ENCODE measurements around the gene PLCG2.
"Not testable (repeated sequence)": the region's sequence is repeated elsewhere in the genome, so short reads cannot be mapped to it uniquely, and the experiment has no call there.

The PLCG2 gene

DNA sequence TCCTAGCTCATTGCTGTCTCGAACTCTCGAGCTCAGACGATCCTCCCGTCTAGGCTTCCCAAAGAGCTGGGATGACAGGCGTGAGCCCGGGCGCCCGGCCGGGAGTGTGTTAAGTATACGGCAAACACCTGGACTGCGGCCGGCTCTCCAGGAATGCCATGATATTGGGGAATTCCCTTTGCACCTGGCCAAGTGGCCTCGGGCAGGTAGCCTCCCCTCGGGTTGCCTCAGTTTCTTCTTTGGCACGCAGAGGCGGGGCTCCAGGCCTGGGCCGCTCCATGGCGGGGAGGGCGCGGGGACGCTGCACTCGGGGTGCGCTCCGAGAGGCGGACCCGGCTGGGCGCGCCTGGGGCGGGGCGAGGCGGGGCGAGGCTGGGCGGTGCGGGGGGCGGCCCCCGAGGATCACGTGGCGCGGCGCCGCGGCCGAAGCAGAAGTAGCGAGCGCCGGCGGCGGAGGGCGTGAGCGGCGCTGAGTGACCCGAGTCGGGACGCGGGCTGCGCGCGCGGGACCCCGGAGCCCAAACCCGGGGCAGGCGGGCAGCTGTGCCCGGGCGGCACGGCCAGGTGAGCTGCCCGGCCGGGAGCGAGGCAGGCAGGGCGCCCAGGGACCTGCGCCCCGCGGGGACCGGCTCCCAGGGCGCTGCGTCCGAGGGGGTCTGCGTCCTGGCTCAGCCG lies at the start of gene PLCG2:
PLCG2 (plus strand) TSS at position 431 of the 675 bp plus-strand sequence. CDS start 6,699 bp downstream, outside the sequence.
- DNase-seq, result peak; percentile 60

DNA sequence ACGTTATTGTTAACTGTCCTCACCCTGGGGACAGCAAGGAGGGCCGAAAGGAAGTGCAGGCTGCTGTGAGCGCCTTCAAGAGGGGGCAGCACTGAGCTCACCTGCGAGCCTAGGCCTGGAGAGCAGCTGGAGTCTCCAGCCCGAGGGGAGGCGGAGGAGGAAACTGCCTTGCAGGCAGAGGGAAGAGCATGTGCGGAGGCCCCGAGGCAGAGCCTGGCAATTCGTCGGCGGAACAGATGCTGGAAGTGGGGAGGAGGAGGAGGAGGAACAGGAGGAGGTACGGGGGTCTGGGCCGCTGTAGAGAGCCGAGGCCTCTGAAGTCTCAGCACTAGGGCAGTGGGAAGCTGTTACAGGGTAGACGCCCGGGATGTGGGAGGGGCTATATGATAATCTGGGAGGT lies 49.6 kb upstream of the PLCG2 start:
- DNase-seq, result no peak

DNA sequence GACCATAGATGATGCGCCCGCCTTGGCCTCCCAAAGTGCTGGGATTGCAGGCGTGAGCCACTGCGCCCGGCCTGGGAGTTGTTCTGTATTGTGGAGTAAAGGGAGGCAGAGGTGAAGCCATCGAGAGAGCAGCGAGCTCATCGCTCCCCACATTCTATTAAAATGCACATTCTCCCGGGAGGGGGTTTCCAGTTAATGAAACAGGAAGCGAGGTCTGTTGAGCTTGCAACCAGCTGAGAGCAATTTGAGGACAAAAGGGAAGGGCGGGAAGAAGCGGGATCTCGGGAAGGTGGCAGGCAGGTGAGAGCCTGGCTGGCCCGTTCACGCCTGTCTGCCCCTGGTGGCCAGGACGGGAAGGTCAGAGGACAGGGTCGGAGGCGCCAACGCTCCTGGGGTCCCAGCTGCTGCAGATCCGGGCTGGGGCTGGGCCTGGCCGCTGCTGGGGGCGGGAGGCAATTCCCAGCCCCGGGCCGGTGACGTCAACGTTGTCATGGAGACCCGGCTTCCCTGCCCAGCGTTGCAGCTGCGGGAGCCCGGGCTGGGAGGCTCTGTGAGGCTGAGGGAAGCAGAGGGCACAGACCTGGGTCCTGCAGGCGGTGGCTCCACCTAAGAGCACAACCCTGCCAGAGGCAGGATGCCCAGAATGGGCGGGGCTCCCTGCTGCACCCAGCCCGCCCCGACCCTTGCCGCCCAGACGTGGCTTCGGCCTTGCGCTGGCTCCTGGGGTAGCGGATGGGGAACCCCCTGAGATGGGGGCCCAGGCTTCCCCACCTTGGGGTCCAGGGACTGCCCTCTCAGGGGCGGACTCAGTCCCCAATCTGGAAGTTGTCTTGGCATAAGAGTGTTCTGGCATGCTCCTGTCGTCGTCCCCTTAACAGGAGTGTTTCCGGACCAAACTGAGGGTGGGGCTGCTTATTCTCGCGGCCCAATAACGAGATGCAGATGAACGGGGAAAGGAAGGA lies 48.7 kb upstream of the PLCG2 start:
- DNase-seq, result peak; percentile 54

DNA sequence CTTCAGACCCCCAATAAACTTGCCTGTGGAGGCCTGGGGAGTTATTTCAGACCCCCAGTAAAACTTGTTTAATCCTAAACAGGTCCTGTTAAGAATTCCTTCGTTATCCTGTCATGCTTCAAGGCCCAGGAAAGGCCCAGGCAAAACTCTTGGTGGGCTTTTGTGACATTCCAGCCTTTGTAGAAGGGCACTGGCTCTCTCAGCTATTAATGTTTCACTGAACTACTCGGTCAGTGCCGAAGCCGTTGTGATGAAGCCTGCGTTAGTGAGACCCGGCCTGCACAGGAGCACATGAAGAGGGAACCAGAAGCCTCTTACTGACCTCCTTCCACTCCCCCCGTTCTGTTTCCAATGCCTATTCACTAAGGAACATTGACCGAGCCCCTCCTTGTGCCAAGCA lies 47.4 kb upstream of the PLCG2 start:
- no peak for DNase-seq

DNA sequence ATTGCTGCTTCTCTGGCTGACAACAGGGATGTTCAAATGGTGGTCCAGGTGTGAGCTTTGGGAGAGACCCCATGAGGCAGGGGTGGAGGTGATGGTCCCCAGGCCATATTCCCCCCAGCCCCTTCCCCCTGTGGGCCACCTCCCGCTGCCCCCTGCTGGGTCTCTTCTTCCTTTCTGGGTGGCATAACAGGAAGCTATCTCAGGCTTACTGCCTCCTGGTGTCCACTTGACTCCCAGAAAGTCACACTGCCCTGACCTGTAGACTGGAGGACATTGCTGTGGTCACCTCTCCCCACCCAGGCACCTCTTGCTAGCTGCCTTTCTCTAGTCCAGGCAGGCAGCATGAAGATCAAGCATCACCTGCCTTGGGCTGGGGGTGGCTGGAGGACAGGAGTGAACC lies 46.4 kb upstream of the PLCG2 start:
- DNase-seq, result no peak

DNA sequence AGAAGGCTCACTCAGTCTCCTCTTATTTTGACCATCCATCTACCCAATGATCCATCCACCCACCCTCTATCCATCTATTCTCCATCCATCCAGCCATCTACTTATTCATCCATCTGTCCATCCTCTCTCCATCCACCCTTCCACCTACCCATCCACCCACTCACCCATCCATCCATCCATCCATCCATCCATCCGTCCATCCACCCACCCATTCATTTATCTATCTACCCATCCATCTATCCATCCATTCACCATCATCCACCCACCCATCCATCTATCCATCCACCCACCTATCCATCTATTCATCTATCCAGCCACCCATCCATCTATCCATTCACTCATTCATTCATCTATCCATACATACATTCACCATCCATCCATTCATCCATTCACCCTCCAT lies 45.8 kb upstream of the PLCG2 start:
- no peak for DNase-seq

DNA sequence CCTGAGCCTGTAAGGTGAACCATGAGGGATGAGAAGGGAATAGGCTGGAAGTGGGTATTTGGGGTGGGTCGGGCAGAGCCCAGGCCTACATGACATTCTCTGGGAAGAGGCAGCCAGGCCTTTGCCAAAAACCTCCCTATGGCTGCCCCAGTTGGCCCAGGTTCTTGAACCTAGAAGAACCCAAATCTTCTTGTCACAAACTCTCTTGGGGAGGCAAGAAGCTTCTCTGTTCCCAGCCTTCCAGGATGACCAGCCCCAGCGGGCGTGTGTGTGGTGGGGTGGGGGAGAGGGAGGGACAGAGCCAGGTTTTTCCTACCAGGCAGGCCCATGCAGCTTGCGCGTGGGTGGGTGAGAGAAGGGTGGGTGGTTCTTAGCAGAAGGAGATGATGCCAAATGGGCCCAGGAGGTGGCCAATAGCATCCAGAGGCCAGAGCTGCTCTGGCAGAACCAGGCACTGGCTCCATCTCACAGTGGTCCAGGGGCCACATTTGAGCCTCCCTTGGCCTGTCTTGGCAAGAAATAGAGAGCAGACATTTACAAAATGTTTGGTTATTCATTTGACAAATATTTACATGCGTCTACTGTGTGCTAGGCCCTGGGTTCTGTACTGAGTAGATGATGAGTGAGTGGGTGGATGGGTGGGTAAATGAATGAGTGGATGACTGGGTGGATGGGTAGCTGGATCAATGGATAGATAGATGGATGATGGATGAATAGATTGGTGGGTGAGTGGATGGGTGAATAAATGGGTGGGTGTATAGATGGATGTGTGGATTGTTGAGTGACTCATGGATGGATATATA lies 44.3 kb upstream of the PLCG2 start:
- DNase-seq, result no peak

DNA sequence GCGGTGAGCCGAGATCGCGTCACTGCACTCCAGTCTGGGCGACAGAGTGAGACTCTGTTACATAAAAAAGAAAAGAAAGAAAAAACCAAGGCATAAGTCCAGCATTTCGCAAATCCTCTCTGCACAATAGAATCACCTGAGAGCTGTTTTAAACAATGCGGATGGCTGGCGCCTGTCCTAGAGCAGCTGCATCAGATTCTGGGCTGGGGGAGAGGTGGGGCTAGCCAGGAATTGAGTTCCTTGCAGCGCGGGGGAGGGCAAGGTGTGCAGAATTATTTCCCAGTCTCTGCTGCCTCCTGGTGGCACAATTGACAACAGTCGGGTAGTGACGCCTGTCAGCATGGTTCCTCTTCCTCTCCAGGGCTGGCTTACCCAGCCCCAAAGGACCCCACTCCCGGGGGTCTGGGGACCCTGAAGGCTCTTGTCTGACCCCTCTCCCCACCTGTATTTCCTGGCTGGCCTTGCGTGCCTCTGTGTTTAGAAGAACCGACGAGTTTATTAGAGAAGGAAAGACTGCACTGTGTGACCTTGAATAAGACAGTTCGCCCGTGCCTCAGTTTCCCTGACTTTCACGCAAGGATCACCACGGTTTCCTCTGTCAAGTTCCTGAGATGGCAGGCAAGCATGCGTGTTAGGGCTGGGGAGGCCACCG lies 41.1 kb upstream of the PLCG2 start:
- peak; percentile 88 for DNase-seq

DNA sequence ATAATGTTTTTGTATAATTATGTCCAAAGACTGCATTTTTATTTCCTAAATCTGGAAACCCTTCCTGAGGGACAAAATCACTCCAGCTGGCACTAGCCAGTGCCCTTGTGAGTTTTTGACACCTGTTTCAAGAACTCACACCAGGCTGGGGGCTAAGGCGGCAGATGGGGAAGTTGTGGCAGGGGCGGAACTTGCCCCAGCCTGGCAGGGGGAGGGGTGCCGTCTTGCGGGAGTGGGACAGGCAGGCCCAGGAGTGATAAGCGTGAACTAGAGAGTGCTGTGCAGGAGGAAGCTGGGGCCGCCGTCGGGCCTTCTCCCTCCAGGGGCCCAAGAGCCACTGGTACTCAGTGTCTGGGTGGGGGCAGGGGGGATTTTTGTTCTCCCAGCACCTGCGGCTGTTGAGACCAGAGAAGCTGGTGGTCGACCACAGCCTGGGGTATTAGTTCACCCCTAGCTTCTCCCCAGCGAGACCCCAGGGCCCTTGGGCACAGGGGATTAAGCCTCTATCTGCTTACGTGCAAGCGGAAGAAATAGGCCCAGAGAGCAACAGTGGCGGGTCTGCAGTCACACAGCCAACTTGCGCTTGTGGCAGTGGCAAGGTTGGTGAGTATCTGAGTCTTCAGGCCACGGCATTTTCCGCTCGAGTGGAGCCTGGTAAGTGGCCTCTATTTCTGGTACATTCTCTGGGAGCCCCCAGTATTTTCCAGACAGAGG lies 40.2 kb upstream of the PLCG2 start:
- DNase-seq, result no peak

DNA sequence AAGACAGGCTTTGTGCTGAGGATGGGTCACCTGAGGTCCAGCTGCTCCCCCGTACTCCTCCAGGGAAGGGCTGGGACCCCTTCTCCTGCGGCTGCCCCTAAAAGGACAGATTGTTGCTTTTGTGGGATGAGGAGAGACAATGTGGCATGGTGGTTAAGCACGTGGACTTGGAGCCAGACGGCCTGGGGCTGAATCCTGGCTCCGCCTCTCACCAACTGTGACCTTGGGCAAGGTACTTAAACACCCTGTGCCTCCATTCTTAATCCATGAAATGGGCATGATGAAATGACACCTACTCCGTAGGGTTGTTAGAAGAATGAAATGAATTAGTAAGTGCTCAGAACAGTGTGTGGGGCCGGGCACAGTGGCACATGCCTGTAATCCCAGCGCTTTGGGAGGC lies 39.6 kb upstream of the PLCG2 start:
- DNase-seq, result no peak

DNA sequence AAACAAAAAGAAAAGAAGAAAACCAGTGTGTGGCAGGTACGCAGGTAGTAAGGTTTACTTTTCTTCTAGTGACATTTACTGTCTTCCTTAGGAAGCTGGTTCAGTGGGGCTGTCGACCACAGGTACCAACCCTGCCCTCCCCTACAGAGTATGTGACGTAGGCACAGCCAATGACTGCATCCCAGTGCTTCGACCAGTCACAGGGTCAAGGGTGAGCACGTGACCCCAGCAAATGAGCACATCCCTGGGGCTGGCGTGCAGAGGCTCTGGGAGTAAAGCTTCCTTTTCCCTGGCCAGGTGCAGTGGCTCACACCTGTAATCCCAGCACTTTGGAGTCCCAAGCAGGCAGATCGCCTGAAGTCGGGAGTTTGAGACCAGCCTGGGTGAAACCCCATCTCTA lies 38.9 kb upstream of the PLCG2 start:
- DNase-seq, result no peak

DNA sequence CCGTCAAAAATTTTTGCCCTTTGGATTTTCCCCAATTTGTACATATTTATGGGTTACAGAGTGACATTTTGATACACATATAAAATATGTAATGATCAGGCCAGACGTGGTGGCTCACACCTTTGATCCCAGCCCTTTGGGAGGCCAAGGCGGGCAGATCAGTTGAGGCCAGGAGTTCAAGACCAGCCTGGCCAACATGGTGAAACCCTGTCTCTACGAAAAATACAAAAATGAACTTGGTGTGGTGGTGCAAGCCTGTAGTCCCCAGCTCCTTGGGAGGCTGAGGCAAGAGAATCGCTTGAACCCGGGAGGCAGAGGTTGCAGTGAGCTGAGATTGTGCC lies 37.7 kb upstream of the PLCG2 start:
- DNase-seq, result not testable (repeated sequence)

DNA sequence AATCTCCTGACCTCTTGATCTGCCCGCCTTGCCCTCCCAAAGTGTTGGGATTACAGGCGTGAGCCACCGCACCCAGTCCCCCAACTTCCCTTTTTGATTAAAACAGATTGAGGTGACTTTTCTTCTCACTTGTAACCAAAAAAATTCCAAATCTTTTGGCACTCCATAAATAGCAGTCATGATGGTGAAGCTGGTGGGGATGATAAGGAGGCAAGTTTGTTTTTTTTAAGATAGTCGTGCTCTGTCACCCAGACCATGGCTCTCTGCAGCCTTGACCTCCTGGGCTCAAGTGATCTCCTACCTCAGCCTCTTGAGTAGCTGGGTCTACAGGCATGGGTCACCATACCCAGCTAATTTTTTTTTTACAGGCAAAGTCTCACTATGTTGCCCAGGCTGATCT lies 34.7 kb upstream of the PLCG2 start:
- no peak for DNase-seq

DNA sequence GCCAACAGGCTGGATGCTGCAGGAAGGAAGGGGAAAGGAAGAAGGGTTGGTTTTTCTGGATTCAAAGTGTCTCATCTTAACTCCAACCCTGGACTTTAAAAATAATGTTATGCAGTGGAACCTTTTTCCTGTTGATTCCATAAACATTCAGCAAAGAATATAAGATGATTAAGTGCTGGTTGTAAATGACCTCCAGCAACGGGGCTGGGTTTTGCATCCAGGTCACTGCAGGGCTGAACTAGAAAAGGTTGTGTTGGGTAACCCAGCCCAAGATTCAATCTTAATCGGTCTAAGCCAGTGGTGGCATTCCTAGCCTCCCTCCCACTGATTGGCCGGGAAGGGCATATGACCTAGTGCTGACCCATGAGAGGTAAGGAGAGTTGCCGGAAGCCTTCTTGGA lies 34.2 kb upstream of the PLCG2 start:
- no peak for DNase-seq

DNA sequence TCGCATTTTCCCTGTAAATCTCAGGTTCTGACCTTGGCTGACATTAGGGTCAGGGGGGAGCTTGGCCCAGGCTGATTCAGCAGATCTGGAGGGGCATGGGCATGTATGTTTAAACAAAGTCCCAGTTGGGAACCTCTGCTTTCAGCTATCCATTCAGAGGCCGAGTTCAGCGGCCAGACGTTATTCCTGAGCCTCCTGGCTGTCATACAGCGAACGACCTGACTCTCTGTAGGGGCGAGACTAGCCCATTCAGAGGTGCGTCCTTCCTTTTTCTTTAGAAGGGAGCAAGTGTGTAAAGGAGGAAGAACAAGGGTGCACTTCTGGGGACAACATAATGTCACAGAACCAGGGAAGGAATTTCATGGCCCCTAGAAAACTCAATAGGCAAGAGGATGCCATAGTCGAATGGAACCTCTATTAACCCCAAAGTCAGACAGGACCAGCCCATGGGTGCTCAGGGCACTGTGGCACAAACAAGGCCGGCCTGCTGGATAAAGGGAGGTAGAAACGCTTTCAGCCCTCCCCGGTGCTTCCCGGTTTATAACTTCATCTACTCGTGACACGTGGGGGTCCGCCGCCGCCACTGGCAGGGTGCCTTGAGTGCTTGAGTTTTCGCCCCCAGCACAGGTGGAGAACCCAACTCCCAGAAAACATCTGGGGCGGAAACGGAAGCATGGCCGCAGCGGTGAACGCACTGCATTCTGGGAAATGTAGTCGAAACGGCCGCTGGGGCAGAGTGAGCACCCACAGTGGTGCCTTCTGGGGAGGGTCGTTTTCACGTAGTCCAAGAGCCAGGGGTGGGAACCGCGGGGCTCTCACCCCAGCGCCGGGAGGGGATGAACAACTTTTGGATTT lies 33.2 kb upstream of the PLCG2 start:
- peak; percentile 81 for DNase-seq

DNA sequence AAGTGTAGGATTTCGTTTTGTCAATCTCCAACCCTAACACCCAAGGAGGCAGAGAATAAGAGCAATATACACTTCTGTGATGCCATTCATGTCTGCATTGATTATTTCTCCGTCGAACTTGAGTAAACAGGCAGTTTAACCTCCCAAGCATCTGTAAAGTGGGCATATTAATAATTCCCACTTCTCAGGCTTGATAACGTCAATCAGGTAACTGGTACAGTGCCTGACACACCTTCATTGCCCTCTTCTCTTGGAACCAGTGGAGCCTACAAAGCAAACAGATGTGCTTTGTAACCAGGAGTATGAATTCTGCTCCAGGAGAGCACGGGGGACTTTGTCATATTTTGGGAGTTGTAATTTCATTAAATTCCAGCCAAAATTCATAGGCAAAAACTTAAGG lies 32.5 kb upstream of the PLCG2 start:
- DNase-seq, result no peak

DNA sequence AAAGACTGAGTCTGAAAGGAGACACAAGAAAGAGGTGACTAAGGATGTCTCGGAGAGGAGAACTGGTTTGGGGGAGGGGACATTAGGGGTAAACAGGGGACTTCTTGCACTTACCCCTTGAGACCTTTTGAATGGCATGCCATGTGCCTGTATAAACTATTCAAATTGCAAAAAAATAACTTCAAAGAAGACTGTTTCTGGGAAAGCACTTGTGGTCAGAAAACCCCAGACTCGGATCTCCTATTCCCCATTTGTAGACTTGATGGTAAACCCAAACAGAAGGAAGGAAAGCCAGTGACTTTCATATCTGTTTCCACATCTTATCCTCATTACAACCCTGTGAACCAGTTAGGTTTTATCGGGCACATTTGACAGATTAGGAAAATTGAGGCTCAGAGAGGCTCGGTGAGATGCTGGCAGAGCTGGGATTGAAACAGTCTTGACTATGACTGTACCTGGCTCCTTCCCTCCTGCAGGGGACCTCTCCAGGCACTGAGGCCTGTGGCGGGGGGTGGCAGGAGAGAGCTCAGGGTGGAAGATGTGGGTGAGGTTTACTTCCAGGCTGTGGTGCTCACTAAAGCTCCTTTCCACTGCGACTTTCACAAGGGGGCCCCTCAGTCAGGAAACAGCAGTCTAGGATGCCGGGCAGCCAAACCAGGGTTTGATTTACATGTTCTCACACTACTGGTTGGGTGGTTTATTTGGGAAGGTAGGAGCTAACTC lies 30.5 kb upstream of the PLCG2 start:
- DNase-seq, result no peak

DNA sequence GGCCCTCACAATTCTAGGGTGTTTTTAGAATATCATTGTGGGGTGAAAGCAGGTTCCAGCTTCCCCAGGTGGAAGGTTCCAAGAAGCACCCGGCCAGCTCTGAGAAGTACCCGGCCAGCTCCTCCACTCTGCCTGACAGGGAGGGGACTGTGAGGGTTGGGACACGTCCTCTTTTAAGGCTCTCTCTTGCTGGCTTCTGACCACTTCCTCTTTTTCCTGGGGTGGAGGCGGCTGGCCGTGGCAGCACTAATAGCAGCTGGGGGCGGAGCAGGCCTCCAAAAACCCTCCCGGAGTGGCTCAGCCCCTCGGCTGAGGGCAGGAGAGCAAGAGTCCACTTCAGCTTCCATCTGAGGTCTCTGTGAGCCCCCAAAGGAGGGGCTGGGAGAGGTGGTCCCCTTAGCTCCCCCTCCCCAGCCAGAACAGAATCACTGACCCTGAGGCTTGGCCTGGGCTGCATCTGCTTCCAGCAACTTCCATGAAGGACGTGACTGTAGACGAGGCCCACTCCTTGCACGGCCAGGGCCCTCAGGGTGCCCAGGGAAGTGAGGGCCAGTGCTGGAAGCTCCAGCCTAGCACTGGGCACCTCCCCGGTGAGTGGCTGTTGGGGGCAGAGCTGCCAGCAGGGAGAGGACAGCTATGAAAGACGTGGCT lies 26.7 kb upstream of the PLCG2 start:
- DNase-seq, result no peak

DNA sequence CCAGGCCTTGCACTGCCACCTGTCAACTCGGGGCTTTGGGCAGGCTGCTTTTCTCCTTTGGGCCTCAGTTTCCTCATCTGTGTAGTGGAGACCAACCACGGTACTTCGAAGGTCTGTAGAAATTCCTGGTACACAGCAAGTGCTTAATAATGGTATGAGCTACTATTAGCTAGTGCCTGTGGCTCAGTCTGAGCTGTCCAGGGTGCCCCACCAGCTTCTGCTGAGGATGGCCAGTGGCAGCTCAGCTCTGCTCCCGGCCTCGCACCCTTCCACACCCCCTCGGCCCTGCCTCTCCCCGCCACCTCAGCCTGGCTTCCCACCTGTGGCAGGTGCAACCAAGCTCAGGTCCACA lies 26.2 kb upstream of the PLCG2 start:
- no peak for DNase-seq

DNA sequence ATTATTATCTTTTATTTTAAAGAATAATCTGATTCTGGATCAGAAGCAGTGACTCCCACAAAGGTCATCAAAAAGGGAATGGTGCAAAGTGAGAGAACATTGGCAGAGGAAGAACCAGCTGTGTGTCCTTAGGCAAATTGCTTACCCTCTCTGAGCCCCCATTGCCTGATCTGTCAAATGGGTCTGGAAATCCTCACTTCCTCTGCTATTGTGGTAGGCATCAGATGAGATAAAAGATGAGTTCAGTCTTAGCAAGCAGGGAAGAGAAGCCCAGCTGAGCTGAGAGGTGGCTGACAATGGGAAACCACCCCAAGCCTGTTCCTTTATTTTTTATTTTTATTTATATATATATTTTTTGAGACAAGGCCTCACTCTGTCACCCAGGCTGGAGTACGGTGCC lies 24.2 kb upstream of the PLCG2 start:
- no peak for DNase-seq

All from stimulated activated CD4-positive, alpha-beta T cell treated with anti-CD3 and anti-CD28 coated beads, Interleukin-4, amount 100 ng/mL, for 24 hours (primary cell).